NCI-H2196 (cell line): Measurements from ENCODE around the gene PWWP2B.

Source experiments
- DNase-seq: peaks from one replicate; lab custom pipeline; 2025; ENCODE audit not compliant: unreplicated experiment; lab: John Stamatoyannopoulos, UW

PWWP2B gene

DNA sequence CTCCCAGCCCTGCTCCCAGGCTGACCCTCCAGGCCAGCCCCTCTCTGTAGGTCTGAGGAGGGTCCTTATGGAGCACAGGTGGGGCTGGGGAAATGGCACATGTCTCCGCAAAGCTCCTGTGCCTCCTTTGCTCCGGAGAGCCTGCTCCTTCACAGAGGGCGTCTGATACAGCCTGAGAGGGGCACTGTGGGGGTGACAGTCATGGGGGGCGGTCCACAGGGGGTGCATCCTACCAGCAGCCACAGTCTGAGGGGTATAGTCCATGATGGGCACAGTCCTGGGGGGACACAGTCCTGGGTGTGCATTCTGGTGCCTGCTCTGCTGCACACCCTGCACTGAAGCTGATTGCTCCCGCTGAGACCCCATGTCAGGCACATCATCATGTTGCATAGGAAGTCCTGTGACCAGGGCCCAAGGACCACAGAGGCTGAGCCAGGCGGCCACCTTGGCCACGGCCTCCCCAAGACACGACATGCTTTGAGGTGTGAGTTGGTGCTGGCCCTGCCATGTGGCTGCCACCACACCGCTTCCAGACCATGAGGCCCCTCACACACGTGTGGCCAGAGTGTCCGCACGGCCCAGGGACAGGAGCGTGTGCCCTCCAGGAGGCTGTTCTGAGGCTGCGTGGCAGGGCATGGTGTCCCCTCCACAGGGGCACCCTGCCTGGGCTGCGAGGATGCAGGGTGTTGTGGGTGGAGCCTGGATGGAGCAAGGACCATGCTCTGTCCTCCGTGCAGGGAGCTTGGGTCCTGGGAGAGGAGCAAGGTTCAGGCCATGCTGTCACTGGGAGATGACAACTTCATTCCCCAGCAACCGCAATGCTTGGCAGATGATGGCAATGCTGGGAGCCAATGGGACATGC, 59.2 kb downstream of the PWWP2B start:
- DNase-seq: no peak

DNA sequence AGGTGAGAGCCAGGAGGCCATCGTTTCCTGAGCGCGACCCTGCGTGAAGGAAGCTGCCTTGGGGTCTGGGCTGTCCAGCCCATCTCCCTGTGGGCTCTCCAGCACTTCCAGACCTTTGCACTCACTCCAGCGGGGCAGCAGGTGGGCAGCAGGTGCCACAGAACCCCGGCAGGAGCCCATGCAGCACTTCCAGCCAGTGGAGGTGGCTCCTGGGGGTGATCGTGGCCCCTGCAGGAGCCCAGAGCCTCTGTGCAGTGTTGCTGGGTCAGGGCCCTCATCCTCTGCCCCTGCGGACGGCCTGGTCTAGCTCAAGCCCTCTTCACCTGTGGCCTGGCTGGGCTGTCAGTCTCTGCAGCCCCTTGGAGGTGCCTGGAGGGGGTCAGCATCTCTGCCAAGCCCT, 59.9 kb downstream of the PWWP2B start:
- no peak for DNase-seq

GRCh38 chr10:132457328-132458070, 60.5 kb downstream of the PWWP2B start:
- no peak for DNase-seq

DNA sequence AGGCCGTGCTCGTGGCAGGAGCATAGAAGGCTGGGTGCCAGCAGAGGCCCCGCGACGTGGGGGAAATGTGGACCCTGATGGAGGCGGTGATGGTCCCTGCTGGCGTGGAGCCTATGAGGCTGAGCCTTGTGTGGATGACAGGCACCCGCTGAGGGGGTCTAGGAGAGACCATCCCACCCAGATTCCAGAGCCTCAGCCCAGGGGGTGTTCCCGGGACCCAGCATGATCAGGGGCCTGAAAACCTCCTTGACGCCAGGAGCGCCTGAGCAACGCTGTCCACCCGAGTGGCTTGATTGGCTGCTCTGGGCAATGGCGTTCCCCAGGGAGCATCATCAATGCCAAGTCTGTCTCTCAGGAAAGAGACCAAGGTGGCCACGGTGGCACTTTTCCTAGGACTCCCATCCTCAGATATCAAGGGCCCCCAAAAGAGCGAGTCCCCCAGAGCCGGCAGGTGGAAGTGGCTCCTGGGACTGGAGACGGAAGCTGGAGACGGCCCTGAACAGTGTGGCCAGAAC, 61.1 kb downstream of the PWWP2B start:
- DNase-seq: no peak

- no peak for DNase-seq
Measured at GRCh38 chr10:132458586-132459300, 61.7 kb downstream of the PWWP2B start.

DNA sequence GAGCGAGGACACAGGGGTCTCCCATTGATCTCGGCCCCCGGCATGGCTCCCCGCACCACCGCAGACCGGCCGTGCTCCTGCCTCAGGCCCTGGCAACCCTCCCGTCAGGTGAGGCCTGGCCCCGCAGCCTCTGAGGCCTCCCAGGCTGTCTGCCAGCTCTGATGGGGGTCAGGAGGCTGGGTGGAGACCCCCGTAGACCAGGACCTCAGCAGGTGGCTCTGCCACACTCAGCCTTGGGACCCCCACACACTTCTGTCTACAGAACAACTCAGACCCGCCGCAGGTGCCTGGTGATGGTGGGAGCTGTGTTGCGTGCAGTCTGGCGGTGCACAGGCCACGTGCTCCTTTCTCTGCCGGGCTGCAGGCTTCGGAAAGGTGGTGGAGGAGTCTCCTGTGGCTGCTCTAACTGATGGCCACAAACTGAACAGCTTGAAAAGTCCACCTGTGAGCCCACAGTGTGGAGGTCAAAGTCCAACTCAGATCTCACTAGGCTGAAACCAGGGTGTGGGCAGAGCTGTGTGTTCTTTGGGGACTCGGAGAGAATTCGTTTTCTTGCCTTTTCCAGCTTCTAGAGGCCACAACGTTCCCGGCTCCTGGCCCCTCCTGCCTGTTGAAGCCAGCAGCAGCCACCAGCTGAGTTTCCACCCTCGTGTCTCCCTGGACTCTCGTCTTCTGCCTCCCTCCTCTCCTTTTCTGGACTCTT, 62.5 kb downstream of the PWWP2B start:
- DNase-seq: no peak

- DNase-seq: no peak
Measured at GRCh38 chr10:132460071-132460470, 63.1 kb downstream of the PWWP2B start.

DNA sequence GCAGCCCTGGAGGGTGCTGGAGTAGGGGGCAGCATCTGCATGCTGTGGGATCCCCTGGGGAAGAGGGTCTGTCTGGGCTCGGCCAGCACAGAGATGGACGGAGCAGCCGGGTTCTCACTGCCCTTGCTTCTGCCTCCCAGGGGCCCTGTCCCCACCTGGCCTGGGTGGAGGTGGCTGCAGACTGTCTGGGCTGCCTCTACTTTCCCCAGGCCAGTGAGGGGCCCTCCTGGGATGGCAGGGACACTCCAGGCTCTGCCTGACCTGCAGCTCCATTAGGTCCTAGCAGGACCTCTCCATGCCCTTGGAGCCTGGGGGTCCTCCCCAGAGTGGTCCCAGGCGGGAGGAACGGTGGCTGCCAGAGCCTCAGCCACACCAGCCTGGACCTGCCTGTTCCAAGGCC, 63.7 kb downstream of the PWWP2B start:
- no peak for DNase-seq

GRCh38 chr10:132461103-132461682, 64.2 kb downstream of the PWWP2B start:
- DNase-seq: no peak

- DNase-seq: no peak
Measured at GRCh38 chr10:132461683-132462231, 64.8 kb downstream of the PWWP2B start.

GRCh38 chr10:132462463-132463332, 65.7 kb downstream of the PWWP2B start:
- no peak for DNase-seq

- no peak for DNase-seq
Measured at GRCh38 chr10:132463333-132464255, 66.6 kb downstream of the PWWP2B start.

- no peak for DNase-seq
Measured at GRCh38 chr10:132464256-132465192, 67.5 kb downstream of the PWWP2B start.

GRCh38 chr10:132465193-132465888, 68.3 kb downstream of the PWWP2B start:
- no peak for DNase-seq

GRCh38 chr10:132465889-132466519, 69.0 kb downstream of the PWWP2B start:
- DNase-seq: no peak
